Keratinocyte (primary cell): ENCODE measurements around the gene MED29. TPM values are rescaled to one million over a fixed set of nuclear protein-coding genes. Genes with fewer than 3 reads are reported as not detected.

Experiments
- DNase-seq: peaks from one replicate; pipeline ENCODE4 v3.0.0-alpha.2; 2011; ENCODE audit warnings: low read depth, missing footprints, low spot score
- FAIRE-seq: peaks from 2 replicates; lab custom pipeline; 2011; peaks lifted over from hg19 to GRCh38; lab: Jason Lieb, UNC
- H2AFZ ChIP-seq: 2 replicates; pipeline ENCODE4 v1.6.0; 2012; ENCODE audit warnings: low read length, control low read depth, inconsistent platforms; ENCODE audit not compliant: control insufficient read depth
- H3K27ac ChIP-seq: 2 replicates; pipeline ENCODE4 v1.5.1; 2011; ENCODE audit warnings: low read length; ENCODE audit not compliant: control insufficient read depth, insufficient read depth
- H3K27me3 ChIP-seq: 3 replicates; pipeline ENCODE4 v1.6.0; 2011; ENCODE audit warnings: low read length; ENCODE audit not compliant: control insufficient read depth, insufficient read depth; ENCODE audit errors: extremely low read depth
- H3K36me3 ChIP-seq, 2 experiments: 2 replicates in 1 of 2; 3 replicates in 1 of 2; pipeline ENCODE4 v1.5.1; 2011; ENCODE audit warnings: low read length in 2 of 2, mild to moderate bottlenecking in 1 of 2; ENCODE audit not compliant: control insufficient read depth in 2 of 2, insufficient read depth in 2 of 2; ENCODE audit errors: extremely low read depth in 1 of 2
- H3K4me1 ChIP-seq: 3 replicates; pipeline ENCODE4 v1.5.1; 2011; ENCODE audit warnings: low read length; ENCODE audit not compliant: control insufficient read depth, insufficient read depth; ENCODE audit errors: extremely low read depth
- H3K4me2 ChIP-seq: 3 replicates; pipeline ENCODE4 v1.6.0; 2011; ENCODE audit warnings: low read depth, low read length; ENCODE audit not compliant: control insufficient read depth, insufficient read depth; ENCODE audit errors: extremely low read depth
- H3K4me3 ChIP-seq, 3 experiments: fragments of 200-600 bp in 1 of 3; sonication (generic) in 1 of 3; 2 replicates in 2 of 3; 3 replicates in 1 of 3; pipeline ENCODE4 v1.5.1; 2011 to 2016; ENCODE audit warnings: low read length in 3 of 3, mild to moderate bottlenecking in 3 of 3, control low read depth in 2 of 3, inconsistent platforms in 1 of 3, low read depth in 1 of 3, mixed read lengths in 1 of 3, mixed run types in 1 of 3, moderate library complexity in 1 of 3; ENCODE audit not compliant: control insufficient read depth in 2 of 3, insufficient read depth in 2 of 3; ENCODE audit errors: extremely low read depth in 1 of 3
- H3K79me2 ChIP-seq: 2 replicates; pipeline ENCODE4 v1.6.0; 2012; ENCODE audit warnings: low read length; ENCODE audit not compliant: control insufficient read depth, insufficient read depth
- H3K9ac ChIP-seq: 3 replicates; pipeline ENCODE4 v1.6.0; 2011; ENCODE audit warnings: low read length; ENCODE audit not compliant: control insufficient read depth, insufficient read depth; ENCODE audit errors: extremely low read depth
- H3K9me1 ChIP-seq: 3 replicates; pipeline ENCODE4 v1.6.0; 2011; ENCODE audit warnings: low read length; ENCODE audit not compliant: control insufficient read depth, insufficient read depth; ENCODE audit errors: extremely low read depth
- H3K9me3 ChIP-seq: 2 replicates; pipeline ENCODE4 v1.5.1; 2012; ENCODE audit warnings: low read depth, low read length; ENCODE audit not compliant: control insufficient read depth
- H4K20me1 ChIP-seq: 3 replicates; pipeline ENCODE4 v1.6.0; 2011; ENCODE audit warnings: low read length; ENCODE audit not compliant: control insufficient read depth, insufficient read depth; ENCODE audit errors: extremely low read depth
- CTCF ChIP-seq, 3 experiments: IDR thresholded peaks in 1 of 3; conservative IDR thresholded peaks in 1 of 3; optimal IDR thresholded peaks in 1 of 3; 2 replicates in 2 of 3; 3 replicates in 1 of 3; pipeline versions ENCODE3 to v1.5.1; 2011; ENCODE audit warnings: low read length in 3 of 3, mild to moderate bottlenecking in 3 of 3, moderate library complexity in 2 of 3, control low read depth in 1 of 3, inconsistent platforms in 1 of 3; ENCODE audit not compliant: insufficient read depth in 2 of 3; ENCODE audit errors: extremely low read depth in 1 of 3
- EZH2 ChIP-seq: IDR thresholded peaks from one replicate; pipeline ENCODE4 v1.6.1; 2012; ENCODE audit warnings: inconsistent platforms, mild to moderate bottlenecking, low read length, moderate library complexity
- dilution Hi-C: fragments of 300-500 bp; cut with MboI; formaldehyde crosslinking; loops from one replicate; pipeline ENCODE4 v1.7.0; 2020; ENCODE audit warnings: low sequenced_read_pairs; ENCODE audit not compliant: extremely low pct_ligation_motif_present
- polyA plus RNA-seq, 5 experiments: library from polyadenylated mRNA; depleted of rRNA in 3 of 5; stranded (reverse) in 3 of 5; stranded (forward) in 1 of 5; unstranded in 1 of 5; fragments of >200 nt; gene quantifications; 1 replicate in 1 of 5; 2 replicates in 3 of 5; 3 replicates in 1 of 5; pipeline versions ENCODE4 v1.2.1 to v1.2.3, GENCODE V29; 2011 to 2012; ENCODE audit warnings: missing spikeins in 2 of 5, low read depth in 1 of 5, low replicate concordance in 1 of 5

MED29 gene
- polyA plus RNA-seq, 1 donor (not counting 4 experiments of a cell fraction or from before 2014, with no cell fraction given), result 14.7 TPM

- no peak overlapping the region for H3K4me3 ChIP-seq
- no peak for FAIRE-seq
- TF ChIP-seq EZH2 (no peak), CTCF (optimal IDR thresholded peaks at IDR 0.05 in 1 of 3, IDR thresholded peaks at IDR 0.05 in 1 of 3, conservative IDR thresholded peaks at IDR 0.05 in 1 of 3; ENCODE audit: extremely low read depth in 1 of 3, insufficient read depth in 2 of 3, low read length in 3 of 3) (no peak)
Measured at GRCh38 chr19:39379865-39380396, 11.2 kb upstream of the MED29 start.

GRCh38 chr19:39380521-39381502, 10.4 kb upstream of the MED29 start:
- no peak overlapping the region for H3K4me2 ChIP-seq
- no peak overlapping the region for H2AFZ ChIP-seq
- H3K9ac ChIP-seq, result no peak overlapping the region
- H3K79me2 ChIP-seq, result no peaks in the 10 kb centered on the region
- H3K27me3 ChIP-seq, result no peaks in the 10 kb centered on the region
- H3K4me3 ChIP-seq, result no peak overlapping the region
- H3K9me3 ChIP-seq, result no peaks in the 10 kb centered on the region
- dilution Hi-C loops, result no loop called here
- DNase-seq (no peak), FAIRE-seq (no peak)
- peaks cover 3% of the 10 kb centered on the region for H4K20me1 ChIP-seq
- no peak overlapping the region for H3K27ac ChIP-seq
- H3K9me1 ChIP-seq, result no peaks in the 10 kb centered on the region
- peaks cover 7% of the 10 kb centered on the region for H3K4me1 ChIP-seq
- peaks cover 45 to 53% of the 10 kb centered on the region in 2 experiments for H3K36me3 ChIP-seq
- TF ChIP-seq CTCF (optimal IDR thresholded peaks at IDR 0.05 in 1 of 3, IDR thresholded peaks at IDR 0.05 in 1 of 3, conservative IDR thresholded peaks at IDR 0.05 in 1 of 3; ENCODE audit: extremely low read depth in 1 of 3, insufficient read depth in 2 of 3, low read length in 3 of 3) (no peak), EZH2 (no peak)

More at GRCh38 chr19:39379865-39380396, 11.2 kb upstream of the MED29 start:
- H3K9ac ChIP-seq, result no peak overlapping the region
- H3K27me3 ChIP-seq, result no peaks in the 10 kb centered on the region
- H2AFZ ChIP-seq, result no peak overlapping the region
- peaks cover 3% of the 10 kb centered on the region for H4K20me1 ChIP-seq
- DNase-seq, result no peak
- no peaks in the 10 kb centered on the region for H3K9me3 ChIP-seq
- dilution Hi-C loops, result no loop called here
- H3K4me1 ChIP-seq, result peaks cover 7% of the 10 kb centered on the region
- H3K9me1 ChIP-seq, result no peaks in the 10 kb centered on the region
- no peaks in the 10 kb centered on the region for H3K79me2 ChIP-seq
- no peak overlapping the region for H3K4me2 ChIP-seq
- H3K36me3 ChIP-seq, result peaks cover 49 to 53% of the 10 kb centered on the region in 2 experiments
- no peak overlapping the region for H3K27ac ChIP-seq
